GM12892 (cell line): ENCODE measurements around the gene RECK.

Experiments
- POLR2A ChIP-seq: IDR thresholded peaks from 2 replicates; pipeline ENCODE4 v1.6.1; 2011; ENCODE audit warnings: low read depth, low read length, control low read depth
- POLR2AphosphoS5 ChIP-seq: IDR thresholded peaks from 2 replicates; pipeline ENCODE4 v1.6.1; 2011; ENCODE audit warnings: low read depth, low read length, control low read depth
- TAF1 ChIP-seq: IDR thresholded peaks from 2 replicates; pipeline ENCODE4 v1.6.1; 2011; ENCODE audit warnings: low read depth, mild to moderate bottlenecking, control low read depth, low read length, borderline replicate concordance

DNA sequence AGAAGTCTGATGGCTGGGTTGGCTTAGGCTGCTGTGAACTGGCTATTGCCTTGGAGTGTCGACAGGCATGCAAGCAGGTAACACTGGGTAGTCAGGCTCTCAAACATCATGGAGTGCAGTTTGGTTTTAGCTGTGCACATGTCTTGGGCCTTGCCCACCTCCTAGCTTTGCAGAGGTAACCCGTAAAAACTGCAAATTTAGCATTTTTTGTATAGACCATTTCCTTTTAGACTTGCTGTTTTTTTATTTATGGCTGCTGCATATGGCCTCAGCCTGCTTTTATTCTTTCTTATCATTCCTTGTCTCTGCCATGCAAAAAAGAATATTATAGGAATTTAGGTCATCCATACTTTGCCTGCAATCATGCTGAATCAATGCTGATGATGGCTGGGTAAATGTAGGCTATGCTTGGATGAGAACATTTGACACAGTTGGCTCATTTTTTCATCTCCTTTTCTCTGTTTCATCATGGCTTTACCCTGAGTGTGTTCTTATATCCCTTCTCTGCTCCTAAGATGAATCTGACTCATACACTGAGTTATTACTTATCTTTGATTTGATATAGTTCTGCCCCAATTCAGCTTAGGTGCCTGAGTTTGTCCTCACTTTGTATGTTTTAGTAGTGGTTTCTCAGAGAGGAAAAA, 27.2 kb downstream of the RECK start:
- TF ChIP-seq POLR2A (no peak), POLR2AphosphoS5 (no peak), TAF1 (no peak)
